SK-N-SH (cell line): Measurements from ENCODE around the gene CA12. TPM values are rescaled to one million over a fixed set of nuclear protein-coding genes. Genes with fewer than 3 reads are reported as not detected.
A peak's percentile ranks its signal among the peaks of the same experiment; 100 is the strongest.

Experiments used
- CTCF ChIA-PET: fragments of 300-600, 350-600 bp; formaldehyde crosslinking; extraction: SDS; loops from one replicate; lab custom pipeline; 2021; lab: Yijun Ruan, JAX
- POLR2A ChIA-PET: fragments of 350-600 bp; sonication (Branson Sonifier 250); formaldehyde crosslinking; extraction: SDS; loops from one replicate; lab custom pipeline; 2020; ENCODE audit warnings: antibody characterized with exemption, inconsistent platforms; lab: Yijun Ruan, JAX
- DNase-seq: peaks from one replicate; pipeline ENCODE4 v3.0.0; 2012
- H2AFZ ChIP-seq: fragments of 200-600 bp; sonication (generic); 2 replicates; pipeline ENCODE4 v1.8.1; 2016; ENCODE audit warnings: antibody characterized with exemption, mild to moderate bottlenecking, low read depth
- H3F3A ChIP-seq: fragments of 200-600 bp; sonication (generic); replicated peaks from 2 replicates; pipeline ENCODE3; 2016; ENCODE audit warnings: antibody characterized with exemption, mild to moderate bottlenecking; ENCODE audit not compliant: insufficient read depth
- H3K27ac ChIP-seq, 2 experiments: fragments of 200-500 bp in 1 of 2; fragments of 200-600 bp in 1 of 2; sonication (Bioruptor generic) in 1 of 2; sonication (generic), shearing (Covaris generic) in 1 of 2; 2 replicates each; pipeline versions ENCODE4 v1.5.1 to v1.6.1; 2014 to 2016; ENCODE audit warnings: low read depth in 2 of 2, inconsistent platforms in 1 of 2, low read length in 1 of 2, mild to moderate bottlenecking in 1 of 2, mixed read lengths in 1 of 2
- H3K27me3 ChIP-seq: fragments of 200-600 bp; sonication (generic), shearing (Covaris generic); 2 replicates; pipeline ENCODE4 v1.6.1; 2016; ENCODE audit warnings: mixed run types; ENCODE audit not compliant: insufficient read depth
- H3K36me3 ChIP-seq, 2 experiments: fragments of 200-500 bp in 1 of 2; fragments of 200-600 bp in 1 of 2; sonication (Bioruptor generic) in 1 of 2; sonication (generic) in 1 of 2; replicated peaks in 1 of 2; 2 replicates each; pipeline versions ENCODE3 to v1.5.1; 2014 to 2016; ENCODE audit warnings: low read length in 1 of 2, mild to moderate bottlenecking in 1 of 2; ENCODE audit not compliant: insufficient read depth in 2 of 2, control insufficient read depth in 1 of 2
- H3K4me1 ChIP-seq, 2 experiments: fragments of 200-500 bp in 1 of 2; fragments of 200-600 bp in 1 of 2; sonication (Bioruptor generic) in 1 of 2; sonication (generic), shearing (Covaris generic) in 1 of 2; 2 replicates each; pipeline versions ENCODE4 v1.5.1 to v1.6.1; 2014 to 2016; ENCODE audit warnings: low read depth in 1 of 2, low read length in 1 of 2, mixed run types in 1 of 2; ENCODE audit not compliant: insufficient read depth in 2 of 2, control insufficient read depth in 1 of 2
- H3K4me2 ChIP-seq: fragments of 200-600 bp; sonication (generic), shearing (Covaris generic); 2 replicates; pipeline ENCODE4 v1.6.1; 2017; ENCODE audit warnings: mixed run types
- H3K4me3 ChIP-seq, 2 experiments: fragments of 200-500 bp in 1 of 2; fragments of 200-600 bp in 1 of 2; sonication (Bioruptor generic) in 1 of 2; sonication (generic), shearing (Covaris generic) in 1 of 2; 2 replicates each; pipeline versions ENCODE4 v1.5.1 to v1.8.1; 2014 to 2016; ENCODE audit warnings: low read depth in 2 of 2, inconsistent platforms in 1 of 2, low read length in 1 of 2, mild to moderate bottlenecking in 1 of 2, mixed read lengths in 1 of 2, moderate library complexity in 1 of 2
- H3K79me2 ChIP-seq: fragments of 200-600 bp; sonication (generic); 2 replicates; pipeline ENCODE4 v1.8.1; 2017; ENCODE audit warnings: mild to moderate bottlenecking; ENCODE audit not compliant: insufficient read depth
- H3K9ac ChIP-seq: fragments of 200-600 bp; sonication (generic); 2 replicates; pipeline ENCODE4 v1.6.1; 2017; ENCODE audit warnings: mixed run types
- H3K9me2 ChIP-seq: fragments of 200-600 bp; sonication (generic); 2 replicates; pipeline ENCODE4 v1.6.1; 2017; ENCODE audit warnings: mixed run types
- H3K9me3 ChIP-seq: fragments of 200-600 bp; sonication (generic); 2 replicates; pipeline ENCODE4 v1.6.1; 2017; ENCODE audit warnings: mixed run types, mild to moderate bottlenecking, moderate library complexity
- H4K20me1 ChIP-seq: fragments of 200-600 bp; sonication (generic); 2 replicates; pipeline ENCODE4 v1.6.1; 2017; ENCODE audit warnings: mild to moderate bottlenecking, mixed run types; ENCODE audit not compliant: insufficient read depth
- CHD2 ChIP-seq: fragments of 150-350 bp; IDR thresholded peaks from 2 replicates; pipeline ENCODE4 v1.6.1; 2018; ENCODE audit warnings: low read length; ENCODE audit not compliant: partially characterized antibody
- EP300 ChIP-seq, 2 experiments: IDR thresholded peaks; 2 replicates each; pipeline versions ENCODE4 v1.4.0 to v1.6.1; 2012; ENCODE audit warnings: borderline replicate concordance in 1 of 2, low read depth in 1 of 2, low read length in 1 of 2
- FOXJ3 ChIP-seq: sonication (generic); formaldehyde crosslinking; IDR thresholded peaks from 2 replicates; pipeline ENCODE4 v1.5.1; 2020; ENCODE audit warnings: mild to moderate bottlenecking, missing genetic modification reagents
- GATA2 ChIP-seq: sonication (generic); formaldehyde crosslinking; IDR thresholded peaks from 2 replicates; pipeline ENCODE4 v1.5.0; 2020; ENCODE audit warnings: mild to moderate bottlenecking, missing genetic modification reagents
- IRF3 ChIP-seq: fragments of 150-350 bp; IDR thresholded peaks from 2 replicates; pipeline ENCODE4 v1.6.1; 2016; ENCODE audit warnings: mild to moderate bottlenecking, low read depth, low read length
- JUND ChIP-seq: IDR thresholded peaks from 2 replicates; pipeline ENCODE4 v1.4.0; 2012
- MEF2A ChIP-seq: IDR thresholded peaks from 2 replicates; pipeline ENCODE4 v1.4.0; 2012; ENCODE audit warnings: low read depth, borderline replicate concordance
- MXI1 ChIP-seq: IDR thresholded peaks from 2 replicates; pipeline ENCODE4 v1.6.1; 2012; ENCODE audit warnings: mild to moderate bottlenecking, low read depth, low read length, improper control_type of control experiment
- NFIC ChIP-seq: IDR thresholded peaks from 2 replicates; pipeline ENCODE4 v1.4.0; 2012; ENCODE audit warnings: borderline replicate concordance
- NRF1 ChIP-seq: IDR thresholded peaks from 2 replicates; pipeline ENCODE4 v1.6.1; 2012; ENCODE audit warnings: low read depth, mild to moderate bottlenecking, low read length
- POLR2AphosphoS5 ChIP-seq: IDR thresholded peaks from 2 replicates; pipeline ENCODE4 v1.6.1; 2012; ENCODE audit warnings: low read depth, low read length
- RAD21 ChIP-seq: IDR thresholded peaks from 2 replicates; pipeline ENCODE4 v1.6.1; 2012; ENCODE audit warnings: mild to moderate bottlenecking, low read length
- RCOR1 ChIP-seq: fragments of 150-350 bp; IDR thresholded peaks from 2 replicates; pipeline ENCODE4 v1.6.1; 2017; ENCODE audit warnings: antibody characterized with exemption, low read length
- SIN3A ChIP-seq: IDR thresholded peaks from 2 replicates; pipeline ENCODE4 v1.6.1; 2012; ENCODE audit warnings: low read depth, mild to moderate bottlenecking, low read length, moderate library complexity, borderline replicate concordance
- SMC3 ChIP-seq: IDR thresholded peaks from 2 replicates; pipeline ENCODE4 v1.6.1; 2012; ENCODE audit warnings: low read depth, low read length, improper control_type of control experiment
- USF1 ChIP-seq: IDR thresholded peaks from 2 replicates; pipeline ENCODE4 v1.4.0; 2012; ENCODE audit warnings: low read depth, borderline replicate concordance
- USF2 ChIP-seq: fragments of 150-350 bp; IDR thresholded peaks from 2 replicates; pipeline ENCODE4 v1.6.1; 2017; ENCODE audit warnings: antibody characterized with exemption, low read length, low read depth, borderline replicate concordance
- ZBTB33 ChIP-seq: IDR thresholded peaks from 2 replicates; pipeline ENCODE4 v1.4.0; 2012; ENCODE audit warnings: low read depth, borderline replicate concordance
- WGBS: methylation state at CpG from one replicate; pipeline ENCODE4 v1.1.6; 2017; ENCODE audit warnings: low lambda C conversion rate; 5-methylcytosine and 5-hydroxymethylcytosine counted together
- polyA plus RNA-seq, 3 experiments: library from polyadenylated mRNA; depleted of rRNA; stranded (reverse); fragments of >200 nt; gene quantifications; 2 replicates each; pipeline ENCODE4 v1.2.3, GENCODE V29; 2012

CA12 gene
- 39.4 and 44.3 TPM in 2 replicates for polyA plus RNA-seq (2012; rRNA removed)
- 32.6 and 41.3 TPM in 2 replicates for polyA plus RNA-seq (2012; cell fraction: cytosol; rRNA removed)
- polyA plus RNA-seq (2012; cell fraction: nucleus; rRNA removed): 25.4 and 33.6 TPM in 2 replicates

GRCh38 chr15:63381301-63382204 lies at the start of gene CA12:
TSS of gene CA12 (minus strand) at chr15:63381846. CDS start at chr15:63381720, 126 bp downstream.
- POLR2A ChIA-PET: interaction anchor here (0.8 kb wide), 1 partner anchor 225 kb away, joined by 3 read pairs; no protein-coding TSS in a partner anchor
- Histone ChIP-seq H3F3A (peaks cover 5% of the 10 kb centered on the region), H3K27ac (peak within 1 kb of the TSS in 1 of 2 experiments; percentile 60; a peak in 1 of 4 replicates), H3K4me2 (peak within 1 kb of the TSS; percentile 96), H4K20me1 (no peaks in the 10 kb centered on the region), H3K9me2 (no peaks in the 10 kb centered on the region), H3K4me3 (peak within 1 kb of the TSS; percentile 56 to 74), H3K4me1 (peaks cover 15 to 26% of the 10 kb centered on the region in 2 experiments), H3K27me3 (no peaks in the 10 kb centered on the region), H3K9me3 (no peaks in the 10 kb centered on the region), H3K36me3 (no peaks in the 10 kb centered on the region), H2AFZ (peak within 1 kb of the TSS; percentile 81), H3K9ac (peak within 1 kb of the TSS; percentile 64), H3K79me2 (peaks cover 51% of the 10 kb centered on the region)
- CTCF ChIA-PET: interaction anchor here (0.7 to 2.8 kb wide), 4 partner anchors 21 to 420 kb away, joined by 3 to 11 read pairs (median 5); no protein-coding TSS in a partner anchor
- DNase-seq: peak; percentile 65
- 6% methylated on average over 29 of the region's 58 CpGs for WGBS
- 0 out of 2 replicates have a peak, but pooled peaks have one; percentile 51 for TF ChIP-seq MXI1
- no peak for TF ChIP-seq IRF3
- TF ChIP-seq EP300 (IDR thresholded peaks at IDR 0.05; ENCODE audit: borderline replicate concordance in 1 of 2, low read depth in 1 of 2, low read length in 1 of 2): no peak
- TF ChIP-seq NRF1: 0 out of 2 replicates have a peak, but pooled peaks have one; percentile 9
- no peak for TF ChIP-seq RAD21
- TF ChIP-seq POLR2AphosphoS5: peak; percentile 52; the same call in 1 of the 2 replicates
- no peak for TF ChIP-seq SIN3A
- TF ChIP-seq, all 33 proteins: peak for 3

- no peak for DNase-seq
- Histone ChIP-seq H3K79me2 (no peaks in the 10 kb centered on the region), H3K9ac (no peak overlapping the region), H3K27ac (no peak overlapping the region), H4K20me1 (no peaks in the 10 kb centered on the region), H3K4me1 (peaks cover 0 to 2% of the 10 kb centered on the region in 2 experiments; a peak in 1 of 4 replicates), H3K36me3 (no peaks in the 10 kb centered on the region), H3K27me3 (no peaks in the 10 kb centered on the region), H3F3A (no peaks in the 10 kb centered on the region), H2AFZ (no peak overlapping the region), H3K9me2 (no peaks in the 10 kb centered on the region), H3K4me3 (no peak overlapping the region), H3K4me2 (no peak overlapping the region), H3K9me3 (no peaks in the 10 kb centered on the region)
- TF ChIP-seq SMC3 (no peak), FOXJ3 (CRISPR knock-in tag) (no peak), RCOR1 (no peak), MEF2A (no peak), CHD2 (no peak), GATA2 (no peak), JUND (no peak), USF2 (no peak), NFIC (no peak), ZBTB33 (no peak), USF1 (no peak)
- ChIA-PET POLR2A (no interaction called here), CTCF (no interaction called here)
- 74% methylated on average over 6 of the region's 6 CpGs for WGBS
Measured at GRCh38 chr15:63430766-63431451, 49.3 kb upstream of the CA12 start.
